Left cardiac atrium (tissue), 2 donors: Measurements from ENCODE around the gene RAVER2. TPM values are rescaled to one million over a fixed set of nuclear protein-coding genes. Genes with fewer than 3 reads are reported as not detected.

Source experiments
- total RNA-seq, 2 donors: library from RNA; stranded (reverse); fragmentation: NEBNext Ultra II Directional; extraction: Animal tissue kit (Norgen Biotek cat#: 25700); gene quantifications; one replicate each; pipeline ENCODE4 v1.2.1, GENCODE V29; 2021
- donor health status: DM: no; HTN: yes; CAD: no; lungs with severe emphysema.
- donor health status: DM: yes; HTN: yes; CAD: no.

The RAVER2 gene
- total RNA-seq, 2 donors from 2014 or later = 16.3 to 21.0 TPM

Other genes starting within 250 kb of the RAVER2 start
- 10 to 100 TPM; 83.7 to 98.7 TPM for gene JAK1, start 221.5 kb downstream of the RAVER2 start, total RNA-seq